Caco-2 (cell line): ENCODE results near the gene PSMD6. TPM values are rescaled to one million over a fixed set of nuclear protein-coding genes. Genes with fewer than 3 reads are reported as not detected.

Experiments
- BruUV-seq: library from RNA; stranded (reverse); fragments of 400-500 nt; replicated peaks from 2 replicates; lab custom pipeline; 2021; lab: Mats Ljungman, UMichigan
- CTCF ChIA-PET: fragments of 300-600 bp; sonication (Branson Sonifier 250); formaldehyde crosslinking; loops from one replicate; lab custom pipeline; 2022; ENCODE audit warnings: antibody characterized with exemption; lab: Charles Lee
- POLR2A ChIA-PET: fragments of 300-600 bp; sonication (Branson Sonifier 250); formaldehyde crosslinking; loops from one replicate; lab custom pipeline; 2022; ENCODE audit warnings: antibody characterized with exemption; lab: Charles Lee
- DNase-seq, 2 experiments: peaks; one replicate each; pipeline versions ENCODE4 v3.0.0 to v3.0.0-alpha.2; 2020 to 2022
- H3K27me3 ChIP-seq: replicated peaks from 2 replicates; pipeline ENCODE4 v1.6.0; 2011; ENCODE audit warnings: low read length; ENCODE audit not compliant: control insufficient read depth, insufficient read depth
- H3K36me3 ChIP-seq: 2 replicates; pipeline ENCODE4 v1.5.1; 2011; ENCODE audit warnings: low read length; ENCODE audit not compliant: control insufficient read depth, insufficient read depth
- H3K4me1 ChIP-seq: fragments of 250-450 bp; sonication (Bioruptor Pico); 2 replicates; pipeline ENCODE4 v1.5.1; 2020; ENCODE audit warnings: mild to moderate bottlenecking
- H3K4me3 ChIP-seq: 2 replicates; pipeline ENCODE4 v1.5.1; 2011; ENCODE audit warnings: low read depth, mild to moderate bottlenecking, control low read depth, low read length
- H3K9me3 ChIP-seq: fragments of 250-450 bp; sonication (Bioruptor Pico); 2 replicates; pipeline ENCODE4 v1.5.1; 2020; ENCODE audit warnings: mild to moderate bottlenecking, moderate library complexity
- H3K27ac Mint-ChIP-seq: one replicate; pipeline ENCODE4 v1.8.0; 2022; ENCODE audit warnings: mixed read lengths; ENCODE audit not compliant: unreplicated experiment
- H3K27me3 Mint-ChIP-seq: one replicate; pipeline ENCODE4 v1.8.0; 2022; ENCODE audit warnings: mixed read lengths; ENCODE audit not compliant: insufficient read depth, unreplicated experiment
- H3K36me3 Mint-ChIP-seq: one replicate; pipeline ENCODE4 v1.8.0; 2022; ENCODE audit warnings: mild to moderate bottlenecking, mixed read lengths; ENCODE audit not compliant: insufficient read depth, unreplicated experiment
- H3K4me1 Mint-ChIP-seq: one replicate; pipeline ENCODE4 v1.8.0; 2022; ENCODE audit warnings: low read depth, mixed read lengths; ENCODE audit not compliant: unreplicated experiment
- H3K4me3 Mint-ChIP-seq: one replicate; pipeline ENCODE4 v1.8.0; 2022; ENCODE audit warnings: mild to moderate bottlenecking, moderate library complexity, mixed read lengths; ENCODE audit not compliant: unreplicated experiment
- H3K9me3 Mint-ChIP-seq: one replicate; pipeline ENCODE4 v1.8.0; 2022; ENCODE audit warnings: mixed read lengths; ENCODE audit not compliant: unreplicated experiment
- CTCF ChIP-seq, 2 experiments: fragments of 200-600 bp in 1 of 2; IDR thresholded peaks; 1 replicate in 1 of 2; 2 replicates in 1 of 2; pipeline versions ENCODE4 v1.5.1 to v1.8.0; 2011 to 2022; ENCODE audit warnings: antibody characterized with exemption in 1 of 2, control low read depth in 1 of 2, inconsistent platforms in 1 of 2, low read depth in 1 of 2, low read length in 1 of 2, mild to moderate bottlenecking in 1 of 2, moderate library complexity in 1 of 2; ENCODE audit not compliant: insufficient read depth in 1 of 2, severe bottlenecking in 1 of 2, unreplicated experiment in 1 of 2
- intact Hi-C: fragments of 100-400 bp; cut with micrococcal nuclease; formaldehyde crosslinking; loops from one replicate; pipeline ENCODE4 v1.10.0; 2022; ENCODE audit not compliant: unreplicated experiment
- total RNA-seq: library from RNA; stranded (reverse); gene quantifications from 2 replicates; pipeline ENCODE4 v1.2.3, GENCODE V29; 2022

Gene PSMD6
- total RNA-seq, 1 experiment from 2014 or later: 100 TPM

GRCh38 chr3:64046592-64046991 is 23.3 kb upstream of the PSMD6 start:
- no peaks in the 10 kb centered on the region for H3K36me3 ChIP-seq
- Mint-ChIP-seq H3K4me1 (peaks cover 6% of the 10 kb centered on the region), H3K4me3 (no peak overlapping the region), H3K27me3 (no peaks in the 10 kb centered on the region), H3K9me3 (no peaks in the 10 kb centered on the region), H3K36me3 (no peaks in the 10 kb centered on the region), H3K27ac (no peak overlapping the region)
- no peaks in the 10 kb centered on the region for H3K4me1 ChIP-seq
- no peak overlapping the region for H3K4me3 ChIP-seq
- no peaks in the 10 kb centered on the region for H3K9me3 ChIP-seq
- H3K27me3 ChIP-seq: no peaks in the 10 kb centered on the region
- BruUV-seq: no TSS peak
- ChIA-PET CTCF (no interaction called here), POLR2A (no interaction called here)
- no peak for DNase-seq
- intact Hi-C loops: no loop called here
- TF ChIP-seq CTCF (IDR thresholded peaks at IDR 0.05; ENCODE audit: insufficient read depth in 1 of 2, low read depth in 1 of 2, low read length in 1 of 2, severe bottlenecking in 1 of 2, unreplicated experiment in 1 of 2): no peak

GRCh38 chr3:64042952-64043351 is 19.7 kb upstream of the PSMD6 start:
- no peaks in the 10 kb centered on the region for H3K27me3 Mint-ChIP-seq
- no peaks in the 10 kb centered on the region for H3K9me3 Mint-ChIP-seq
- ChIA-PET CTCF (no interaction called here), POLR2A (no interaction called here)
- H3K4me3 Mint-ChIP-seq: no peak overlapping the region
- DNase-seq: no peak
- no peaks in the 10 kb centered on the region for H3K36me3 Mint-ChIP-seq
- intact Hi-C loops: no loop called here
- Histone ChIP-seq H3K27me3 (no peaks in the 10 kb centered on the region), H3K9me3 (no peaks in the 10 kb centered on the region), H3K4me1 (no peaks in the 10 kb centered on the region), H3K36me3 (no peaks in the 10 kb centered on the region), H3K4me3 (no peak overlapping the region)
- no peaks in the 10 kb centered on the region for H3K4me1 Mint-ChIP-seq
- no peak for TF ChIP-seq CTCF (IDR thresholded peaks at IDR 0.05; ENCODE audit: insufficient read depth in 1 of 2, low read depth in 1 of 2, low read length in 1 of 2, severe bottlenecking in 1 of 2, unreplicated experiment in 1 of 2)
- H3K27ac Mint-ChIP-seq: no peak overlapping the region
- no TSS peak for BruUV-seq

- Mint-ChIP-seq H3K36me3 (no peaks in the 10 kb centered on the region), H3K27me3 (no peaks in the 10 kb centered on the region), H3K4me3 (no peak overlapping the region), H3K9me3 (peaks cover 6% of the 10 kb centered on the region), H3K4me1 (no peaks in the 10 kb centered on the region), H3K27ac (no peak overlapping the region)
- POLR2A ChIA-PET: no interaction called here
- CTCF ChIA-PET: no interaction called here
- no peak for DNase-seq
- Histone ChIP-seq H3K4me1 (no peaks in the 10 kb centered on the region), H3K36me3 (no peaks in the 10 kb centered on the region), H3K9me3 (no peaks in the 10 kb centered on the region), H3K4me3 (no peak overlapping the region), H3K27me3 (no peaks in the 10 kb centered on the region)
- BruUV-seq: no TSS peak
- intact Hi-C loops: loop anchor here (10.0 kb wide), 1 partner anchor 215 kb away; no protein-coding TSS in a partner anchor
- no peak for TF ChIP-seq CTCF (IDR thresholded peaks at IDR 0.05; ENCODE audit: insufficient read depth in 1 of 2, low read depth in 1 of 2, low read length in 1 of 2, severe bottlenecking in 1 of 2, unreplicated experiment in 1 of 2)
These were observed 16.9 kb upstream of the PSMD6 start for GRCh38 chr3:64039981-64040733.
